ENCODE data around the gene PI4KB. TPM values are rescaled to one million over a fixed set of nuclear protein-coding genes. Genes with fewer than 3 reads are reported as not detected.

Gene PI4KB
- total RNA-seq, 4 donors from 2014 or later = 54.8 to 79.5 (median 68.9) TPM

- intact Hi-C loops (cut with DNase I) = no loop called here
- H3K36me3 ChIP-seq = peaks cover 23 to 74% (median 58%) of the 10 kb centered on the region in 4 donors
- peaks cover 65 to 75% (median 68%) of the 10 kb centered on the region in 4 donors for H3K4me1 ChIP-seq
- no peaks in the 10 kb centered on the region for H3K9me3 ChIP-seq
- H3K27me3 ChIP-seq = no peaks in the 10 kb centered on the region
- peak overlapping the region; percentile 72 to 85 (median 82) for H3K27ac ChIP-seq (replicated peaks in 1 of 4)
- H3K4me3 ChIP-seq = no peak overlapping the region
- 86% methylated on average over 8 of the region's 8 CpGs for WGBS
- TF ChIP-seq EP300 (IDR thresholded peaks at IDR 0.05) = no peak
- no peak for TF ChIP-seq CTCF (IDR thresholded peaks at IDR 0.05)
- no peak for TF ChIP-seq POLR2A (IDR thresholded peaks at IDR 0.05; ENCODE audit: low read depth)
- TF ChIP-seq POLR2AphosphoS5 (IDR thresholded peaks at IDR 0.05) = no peak
- no peak for DNase-seq (ENCODE audit: extremely low spot score)
Measured at GRCh38 chr1:151312826-151313225, 14.4 kb downstream of the PI4KB start.

- H3K36me3 ChIP-seq = peaks cover 25 to 74% (median 60%) of the 10 kb centered on the region in 4 donors
Measured at GRCh38 chr1:151312411-151312810, 14.8 kb downstream of the PI4KB start.

GRCh38 chr1:151311589-151312331 lies 15.5 kb downstream of the PI4KB start:
- no peak overlapping the region for H3K4me3 ChIP-seq

More at GRCh38 chr1:151312411-151312810, 14.8 kb downstream of the PI4KB start:
- Histone ChIP-seq H3K27me3 (no peaks in the 10 kb centered on the region), H3K27ac (replicated peaks in 1 of 4) (peak overlapping the region; percentile 72 to 85 (median 82)), H3K4me1 (peaks cover 65 to 75% (median 68%) of the 10 kb centered on the region in 4 donors), H3K9me3 (no peaks in the 10 kb centered on the region), H3K4me3 (no peak overlapping the region)
- DNase-seq (ENCODE audit: extremely low spot score) = no peak
- 89% methylated on average over 4 of the region's 4 CpGs for WGBS
- intact Hi-C loops (cut with DNase I) = no loop called here
- no peak for TF ChIP-seq POLR2A (IDR thresholded peaks at IDR 0.05; ENCODE audit: low read depth)
- TF ChIP-seq CTCF (IDR thresholded peaks at IDR 0.05) = no peak

GRCh38 chr1:151311011-151311410 lies 16.2 kb downstream of the PI4KB start:
- Histone ChIP-seq H3K36me3 (peaks cover 33 to 74% (median 61%) of the 10 kb centered on the region in 4 donors), H3K4me3 (no peak overlapping the region), H3K27me3 (no peaks in the 10 kb centered on the region), H3K27ac (replicated peaks in 1 of 4) (peak overlapping the region; percentile 71 to 85 (median 76)), H3K9me3 (no peaks in the 10 kb centered on the region), H3K4me1 (peaks cover 62 to 75% (median 68%) of the 10 kb centered on the region in 4 donors)
- intact Hi-C loops (cut with DNase I) = no loop called here
- no peak for DNase-seq (ENCODE audit: extremely low spot score)
- WGBS = 66% methylated on average over 4 of the region's 4 CpGs
- TF ChIP-seq POLR2AphosphoS5 (IDR thresholded peaks at IDR 0.05) (no peak), CTCF (IDR thresholded peaks at IDR 0.05) (no peak), EP300 (IDR thresholded peaks at IDR 0.05) (no peak), POLR2A (IDR thresholded peaks at IDR 0.05; ENCODE audit: low read depth) (no peak)

More at GRCh38 chr1:151311589-151312331, 15.5 kb downstream of the PI4KB start:
- peak; percentile 92 for DNase-seq (ENCODE audit: extremely low spot score)
- H3K36me3 ChIP-seq = peaks cover 28 to 74% (median 60%) of the 10 kb centered on the region in 4 donors
- peak overlapping the region; percentile 72 to 85 (median 82) for H3K27ac ChIP-seq (replicated peaks in 1 of 4)
- WGBS = 38% methylated on average over 7 of the region's 7 CpGs
- H3K27me3 ChIP-seq = no peaks in the 10 kb centered on the region
- peak; percentile 89 to 90 for TF ChIP-seq POLR2AphosphoS5 (IDR thresholded peaks at IDR 0.05)
- no peak for TF ChIP-seq POLR2A (IDR thresholded peaks at IDR 0.05; ENCODE audit: low read depth)
- peaks cover 65 to 75% (median 68%) of the 10 kb centered on the region in 4 donors for H3K4me1 ChIP-seq
- no peaks in the 10 kb centered on the region for H3K9me3 ChIP-seq
- intact Hi-C loops (cut with DNase I) = no loop called here

GRCh38 chr1:151309811-151310323 lies 17.3 kb downstream of the PI4KB start:
- H3K4me1 ChIP-seq = peaks cover 56 to 65% (median 61%) of the 10 kb centered on the region in 4 donors
- no peaks in the 10 kb centered on the region for H3K27me3 ChIP-seq
- peaks cover 35 to 74% (median 61%) of the 10 kb centered on the region in 4 donors for H3K36me3 ChIP-seq
- peak overlapping the region; percentile 71 to 85 (median 76) for H3K27ac ChIP-seq (replicated peaks in 1 of 4)
- no peak overlapping the region for H3K4me3 ChIP-seq
- no peak for DNase-seq (ENCODE audit: extremely low spot score)
- no peaks in the 10 kb centered on the region for H3K9me3 ChIP-seq
- 44% methylated on average over 7 of the region's 7 CpGs for WGBS
- intact Hi-C loops (cut with DNase I) = no loop called here
- TF ChIP-seq POLR2AphosphoS5 (IDR thresholded peaks at IDR 0.05) = peak in 1 of 2 donors; percentile 19
- no peak for TF ChIP-seq EP300 (IDR thresholded peaks at IDR 0.05)
